Renal pelvis (tissue), 4 donors: ENCODE measurements around the gene SEC14L1. TPM values are rescaled to one million over a fixed set of nuclear protein-coding genes. Genes with fewer than 3 reads are reported as not detected.
A peak's percentile ranks its signal among the peaks of the same experiment; 100 is the strongest.

Source experiments
- DNase-seq: peaks from one replicate; pipeline ENCODE4 v3.0.0-alpha.2; 2013
- polyA plus RNA-seq, 3 donors: library from polyadenylated mRNA; unstranded; fragments of 120-200 nt; gene quantifications; one replicate each; pipeline ENCODE4 v1.2.1, GENCODE V29; 2013; ENCODE audit not compliant: insufficient read length in 3 of 3

The SEC14L1 gene
- polyA plus RNA-seq, 3 donors: 90.1 to 99.0 (median 94.1) TPM

GRCh38 chr17:77160091-77160874 is 19.5 kb downstream of the SEC14L1 start:
- no peak for DNase-seq

GRCh38 chr17:77160875-77161530 is 20.2 kb downstream of the SEC14L1 start:
- DNase-seq: no peak

DNA sequence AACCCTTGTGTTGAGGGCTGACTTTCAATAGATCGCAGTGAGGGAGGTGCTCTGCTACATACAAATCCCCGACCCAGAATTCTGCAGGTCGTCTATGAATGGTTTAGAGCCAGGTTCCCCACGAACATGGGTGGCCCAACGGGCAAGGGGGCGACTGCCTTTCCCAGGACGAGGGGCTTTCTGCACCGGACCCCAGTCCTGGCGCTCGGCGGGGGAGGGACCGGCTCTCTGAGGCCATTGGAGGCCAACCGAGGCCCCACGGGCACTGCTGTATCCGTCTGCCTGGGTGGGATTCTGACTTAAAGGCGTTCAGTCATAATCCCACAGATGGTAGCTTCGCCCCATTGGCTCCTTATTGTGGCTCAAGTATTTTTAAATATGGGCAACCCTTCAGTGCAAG is 21.2 kb downstream of the SEC14L1 start:
- DNase-seq: no peak

- no peak for DNase-seq
Measured at GRCh38 chr17:77163001-77163400, 22.2 kb downstream of the SEC14L1 start.

- no peak for DNase-seq
Measured at GRCh38 chr17:77163511-77164280, 22.9 kb downstream of the SEC14L1 start.

- no peak for DNase-seq
Measured at GRCh38 chr17:77164483-77165091, 23.8 kb downstream of the SEC14L1 start.

DNA sequence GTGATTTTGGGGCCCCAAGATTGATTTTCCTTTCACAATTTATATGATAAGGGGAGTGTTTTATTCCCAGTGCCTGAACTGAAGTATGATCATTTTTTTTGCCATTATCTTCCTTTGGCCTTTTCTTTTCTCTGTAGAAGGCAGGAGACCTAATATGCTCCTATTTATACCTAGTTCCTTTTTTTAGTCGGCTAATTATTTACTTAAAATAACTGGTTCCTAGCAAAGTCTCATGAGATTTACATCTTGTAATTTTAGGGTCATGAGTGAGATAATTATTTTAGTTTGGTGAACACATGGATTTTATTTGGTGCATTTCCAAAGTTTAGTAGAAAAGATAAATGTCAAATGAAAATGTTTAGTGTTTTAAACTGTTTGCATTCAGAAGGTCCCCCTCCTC is 24.8 kb downstream of the SEC14L1 start:
- no peak for DNase-seq

GRCh38 chr17:77167472-77168306 is 26.9 kb downstream of the SEC14L1 start:
- no peak for DNase-seq

DNA sequence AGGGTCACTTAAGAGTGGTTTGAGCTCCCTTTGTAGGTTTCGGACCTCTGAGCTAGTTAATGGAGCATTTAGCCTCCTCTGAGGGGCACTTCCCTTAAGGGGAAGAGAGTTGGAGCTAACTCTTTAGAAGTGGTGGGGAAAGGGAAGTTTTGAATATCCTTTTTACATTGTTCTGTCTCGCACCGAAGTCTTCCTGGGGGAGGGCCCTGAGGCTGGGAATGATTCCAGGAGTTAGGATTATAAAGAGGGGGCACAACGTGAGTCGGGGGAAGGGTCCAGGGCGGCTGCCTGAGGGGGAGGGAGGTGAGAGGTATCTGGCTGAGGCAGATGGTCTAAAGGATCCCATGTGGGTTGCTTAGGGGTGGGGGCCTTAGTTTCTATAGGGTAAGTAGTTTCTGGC is 32.3 kb downstream of the SEC14L1 start:
- DNase-seq: no peak

GRCh38 chr17:77174928-77175661 is 34.3 kb downstream of the SEC14L1 start:
- DNase-seq: no peak

DNA sequence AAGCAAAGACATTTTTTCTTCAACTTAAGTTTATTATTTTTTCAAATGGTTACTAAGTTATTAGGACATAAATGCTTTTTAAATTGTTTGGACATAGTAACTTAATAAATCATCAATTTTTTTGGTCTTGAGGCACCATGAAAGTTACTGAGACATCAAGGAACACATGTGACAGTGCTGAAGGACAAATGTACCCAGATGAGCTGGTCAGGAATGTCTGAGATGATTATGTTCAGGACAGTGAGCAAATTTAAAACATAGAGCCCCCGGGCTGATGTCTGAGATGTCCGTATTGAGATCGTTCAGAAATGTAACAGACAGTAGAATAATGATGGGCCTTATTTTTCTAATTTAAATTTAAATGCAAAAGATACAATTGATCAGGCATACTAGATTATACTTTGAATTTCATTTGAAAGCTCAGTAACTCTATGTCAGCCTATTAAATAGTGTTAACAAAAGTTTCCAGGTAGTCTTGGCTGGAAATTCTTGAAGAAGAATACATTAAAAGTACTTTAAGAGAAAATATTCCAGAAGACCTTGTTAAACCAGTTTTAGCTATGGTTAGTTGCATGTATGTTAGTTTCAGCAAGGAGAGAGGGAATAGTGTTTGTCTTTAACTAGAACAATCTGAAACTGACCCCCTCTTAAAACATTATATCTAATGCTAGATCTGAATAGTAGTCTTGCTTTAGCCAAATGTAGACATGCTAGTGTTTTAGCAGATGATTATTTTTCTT is 36.4 kb downstream of the SEC14L1 start:
- DNase-seq: no peak

DNA sequence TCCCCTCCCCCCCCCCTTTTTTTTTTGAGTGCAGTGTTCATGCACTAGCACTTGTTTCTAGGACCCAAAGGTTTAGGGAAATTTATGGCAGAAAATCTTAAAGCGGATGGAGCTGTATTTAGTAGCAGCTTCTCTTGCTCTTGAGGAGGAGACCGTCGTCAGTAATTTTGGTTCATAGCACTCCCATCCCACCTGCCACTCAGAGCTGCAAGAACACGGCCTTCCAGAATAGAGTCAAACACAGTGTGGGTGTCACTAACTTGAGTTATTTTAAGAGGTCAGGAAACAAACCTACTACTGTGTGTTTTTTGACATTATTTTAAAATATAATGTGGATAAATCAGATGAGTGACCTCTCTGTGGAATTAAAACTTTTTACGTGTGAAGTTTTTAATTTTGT is 37.3 kb downstream of the SEC14L1 start:
- no peak for DNase-seq

DNA sequence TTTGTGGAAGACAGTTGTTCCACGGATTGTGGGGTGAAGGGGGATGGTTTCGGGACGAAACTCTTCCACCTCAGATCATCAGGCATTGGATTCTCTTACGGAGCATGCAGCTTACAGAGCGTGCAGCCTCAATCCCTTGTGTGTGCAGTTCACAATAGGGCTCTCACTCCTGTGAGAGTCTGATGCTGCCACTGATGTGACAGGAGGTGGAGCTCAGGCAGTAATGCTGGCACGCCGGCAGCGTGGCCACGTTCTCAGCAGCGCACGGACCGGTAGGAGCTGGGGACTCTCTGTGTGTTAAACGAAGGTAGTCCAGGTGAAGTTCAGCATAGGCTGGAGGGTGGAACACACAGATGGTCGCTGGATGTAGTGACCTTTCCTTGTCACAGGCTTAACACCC is 37.8 kb downstream of the SEC14L1 start:
- no peak for DNase-seq

GRCh38 chr17:77180503-77181357 is 40.0 kb downstream of the SEC14L1 start:
- DNase-seq: no peak

GRCh38 chr17:77182205-77183172 is 41.7 kb downstream of the SEC14L1 start:
- no peak for DNase-seq

- no peak for DNase-seq
Measured at GRCh38 chr17:77184474-77184873, 43.7 kb downstream of the SEC14L1 start.

GRCh38 chr17:77185137-77185536 is 44.4 kb downstream of the SEC14L1 start:
- peak; percentile 39 for DNase-seq

DNA sequence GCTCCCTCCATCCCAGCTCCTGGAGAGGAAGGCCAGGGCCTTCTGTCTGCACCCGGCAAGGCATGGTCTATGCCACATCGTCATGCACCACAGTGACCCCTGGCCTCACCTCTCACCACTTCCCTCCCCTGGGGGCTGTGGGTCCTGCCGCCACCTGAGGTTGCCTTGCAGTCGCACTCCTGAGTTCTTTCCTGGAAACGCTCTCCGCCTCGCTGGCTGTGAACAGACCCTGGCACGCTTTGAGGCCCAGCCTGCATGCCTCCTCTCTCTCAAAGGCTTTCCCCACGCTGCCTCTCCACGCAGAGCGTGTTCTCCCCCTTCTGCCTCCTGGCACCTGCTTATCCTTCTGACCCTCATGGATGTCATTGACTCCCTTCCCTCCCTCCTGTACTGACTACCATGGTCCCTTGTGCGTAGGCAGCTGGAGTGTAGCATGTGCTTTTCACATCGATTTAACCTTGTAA is 45.4 kb downstream of the SEC14L1 start:
- no peak for DNase-seq
